Ramos (cell line): Measurements from ENCODE around the gene THTPA.
"Not testable (repeated sequence)": the region's sequence is repeated elsewhere in the genome, so short reads cannot be mapped to it uniquely, and the experiment has no call there.

Experiments
- in situ Hi-C: fragments of 300-500 bp; cut with MboI; formaldehyde crosslinking; loops from one replicate; pipeline ENCODE4 v1.14.3; 2022; ENCODE audit warnings: low sequenced_read_pairs; ENCODE audit not compliant: unreplicated experiment

The THTPA gene

DNA sequence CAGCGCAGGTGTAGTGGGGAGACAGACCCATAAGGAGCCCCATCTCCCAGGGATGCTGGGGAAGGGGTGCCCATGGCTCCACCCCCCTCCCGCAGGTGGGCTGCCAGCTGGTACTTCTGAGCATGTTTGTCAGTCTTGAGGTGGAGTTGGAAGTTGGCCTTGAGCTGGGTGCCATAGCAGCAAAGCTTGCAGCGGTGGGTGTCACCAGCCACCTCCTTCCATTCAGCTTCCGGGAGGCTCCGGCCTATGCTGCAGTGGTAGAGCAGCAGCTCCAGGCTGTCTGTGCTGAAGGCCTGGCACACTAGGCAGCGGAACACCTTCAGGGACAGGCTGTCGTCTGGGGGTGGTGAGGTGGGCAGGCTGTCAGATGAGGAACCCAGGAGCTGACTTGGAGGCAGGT, 23.4 kb upstream of the THTPA start:
- in situ Hi-C loops = no loop called here

DNA sequence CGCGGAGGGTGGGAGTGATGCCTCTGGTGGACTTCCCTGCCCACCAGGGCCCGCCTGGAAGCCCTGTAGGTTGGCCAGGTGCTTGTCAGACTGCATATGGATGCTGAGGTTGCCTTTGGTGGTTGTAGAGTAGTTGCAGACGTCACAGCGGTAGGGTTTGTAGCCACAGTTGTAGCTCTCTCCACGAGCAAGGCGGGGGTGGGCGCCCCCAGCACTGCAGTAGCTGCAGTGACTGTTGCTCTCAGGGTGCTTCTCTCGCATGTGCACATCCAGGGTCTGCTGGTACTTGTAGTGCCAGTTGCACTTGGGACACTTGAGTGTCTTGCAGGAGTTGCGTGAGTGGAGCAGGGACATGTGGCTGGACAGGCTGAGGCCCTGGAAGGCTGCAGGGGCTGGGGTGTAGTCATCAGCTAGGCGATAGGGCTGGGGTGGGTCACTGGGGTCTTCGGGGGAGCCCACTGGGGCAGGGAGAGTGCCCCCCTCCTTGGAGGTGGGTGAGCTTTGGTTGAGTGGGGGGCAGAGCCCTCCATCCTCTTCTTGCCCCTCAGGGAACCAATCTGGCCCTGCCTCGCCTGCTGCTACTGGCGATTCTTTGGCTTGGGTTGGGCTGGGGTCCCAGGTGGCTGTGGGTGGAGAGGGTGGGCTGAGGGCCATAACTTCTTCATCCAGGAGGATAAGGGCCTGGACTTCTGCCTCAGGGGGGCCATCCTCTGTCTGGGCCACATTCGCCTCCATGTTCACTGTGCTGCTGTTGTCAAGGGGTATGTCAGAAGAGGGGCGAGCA, 22.2 kb upstream of the THTPA start:
- in situ Hi-C loops = no loop called here

DNA sequence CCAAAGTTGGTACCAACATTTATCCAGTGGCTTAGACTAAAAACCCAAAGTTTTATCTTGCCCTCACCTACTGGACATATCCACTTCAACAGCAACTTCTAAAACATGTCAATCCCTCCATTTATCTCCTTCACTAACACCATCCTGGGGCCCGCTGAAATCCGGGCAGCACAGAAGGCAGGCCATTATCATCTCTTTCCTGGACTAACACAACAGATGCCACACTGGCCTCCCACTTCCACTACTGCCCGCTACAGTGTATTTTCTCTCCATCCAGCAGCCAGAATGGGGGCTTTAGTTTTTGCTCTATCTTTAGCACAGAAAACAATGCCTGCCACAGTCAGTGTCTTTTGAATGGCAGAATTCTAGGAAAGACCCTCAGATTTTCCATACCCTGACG, 20.1 kb upstream of the THTPA start:
- in situ Hi-C loops = no loop called here

GRCh38 chr14:23536494-23536893, 19.6 kb upstream of the THTPA start:
- in situ Hi-C loops = no loop called here

- in situ Hi-C loops = not testable (repeated sequence)
Observed at GRCh38 chr14:23536906-23537305, 19.2 kb upstream of the THTPA start.

GRCh38 chr14:23537351-23538049, 18.6 kb upstream of the THTPA start:
- in situ Hi-C loops = no loop called here

DNA sequence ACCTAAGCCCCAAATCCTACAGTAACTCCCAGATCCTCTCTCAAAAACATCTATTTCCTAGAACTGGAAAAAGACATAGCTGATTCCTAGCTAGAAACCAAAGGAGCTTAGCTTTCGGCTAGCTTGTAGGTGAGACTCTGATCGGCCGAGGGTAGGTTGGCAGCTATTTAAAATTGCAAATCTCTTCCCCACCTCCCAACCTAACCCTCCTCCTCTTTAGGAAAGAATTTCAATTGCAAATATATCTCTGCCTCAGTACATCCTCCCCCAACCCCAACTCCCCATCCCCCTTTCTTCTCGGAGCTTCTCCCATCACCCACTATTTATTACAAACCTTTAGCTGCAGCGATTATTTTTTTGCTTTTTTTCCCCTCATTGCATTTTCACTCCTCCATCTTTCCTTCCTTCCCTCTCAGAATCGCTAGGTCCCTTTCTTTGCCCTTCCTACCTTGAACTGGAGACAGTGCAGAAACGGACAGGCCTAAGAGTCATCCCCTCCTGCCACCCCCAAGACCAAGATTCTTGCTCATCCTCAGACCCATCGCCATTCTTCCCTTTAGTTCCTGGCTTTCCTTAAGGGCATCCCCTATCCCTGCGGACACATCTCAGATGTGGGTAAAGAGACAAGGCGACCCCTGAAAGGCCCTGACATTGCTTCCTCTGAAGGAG, 17.9 kb upstream of the THTPA start:
- in situ Hi-C loops = no loop called here

- in situ Hi-C loops = no loop called here
Observed at GRCh38 chr14:23538785-23539184, 17.3 kb upstream of the THTPA start.

GRCh38 chr14:23539248-23540140, 16.6 kb upstream of the THTPA start:
- in situ Hi-C loops = no loop called here

DNA sequence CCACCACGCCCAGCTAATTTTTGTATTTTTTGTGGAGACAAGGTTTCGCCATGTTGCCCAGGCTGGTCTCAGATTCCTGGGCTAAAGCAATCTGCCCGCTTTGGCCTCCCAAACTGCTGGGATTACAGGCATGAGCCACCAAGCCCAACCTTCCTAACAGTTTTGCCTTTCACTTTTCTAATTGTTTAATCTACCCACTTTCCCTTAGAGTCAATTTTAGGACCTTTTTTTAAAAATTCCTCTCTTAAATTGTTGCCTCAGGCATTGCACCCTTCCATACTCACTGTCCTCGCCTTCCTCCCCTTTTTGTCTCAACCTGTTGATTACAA, 16.0 kb upstream of the THTPA start:
- in situ Hi-C loops = no loop called here

DNA sequence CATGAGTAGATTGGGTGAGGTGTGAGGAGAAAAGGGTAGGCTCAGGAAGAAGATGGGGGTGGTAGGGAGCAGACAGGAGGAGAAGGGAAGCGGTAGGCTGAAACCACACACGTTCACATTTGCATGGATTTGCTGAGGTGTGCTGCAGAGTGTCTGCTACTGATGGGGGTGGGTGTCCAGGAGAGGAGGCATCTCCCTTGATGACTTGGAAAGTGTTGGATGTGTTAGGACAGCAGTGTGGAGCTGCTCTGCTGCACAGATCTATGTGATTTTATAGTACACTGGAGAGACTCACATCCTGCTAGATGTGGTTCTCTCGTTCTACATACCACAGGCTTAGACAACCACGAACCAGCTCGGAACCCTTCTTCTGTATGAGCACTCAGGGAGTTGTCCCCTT, 13.8 kb upstream of the THTPA start:
- in situ Hi-C loops = no loop called here

DNA sequence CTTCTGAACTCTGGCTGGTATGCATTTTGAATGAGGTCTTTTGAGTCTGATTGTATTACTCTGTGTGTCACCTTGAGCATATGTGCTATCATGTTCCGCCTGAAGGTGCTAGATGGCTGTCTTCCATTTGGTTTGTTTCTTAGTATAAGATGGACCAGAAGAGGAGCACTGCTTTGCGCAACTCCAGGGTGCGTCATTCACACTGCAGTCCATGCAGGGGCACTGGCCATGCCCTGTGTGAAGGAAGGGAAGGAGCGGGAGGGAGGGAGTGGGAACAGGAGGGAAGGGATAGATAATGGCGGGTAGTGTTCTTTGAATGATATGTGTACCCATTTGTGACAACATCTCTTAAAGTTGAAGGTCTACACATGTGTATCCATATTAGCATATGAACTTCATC, 12.7 kb upstream of the THTPA start:
- in situ Hi-C loops = no loop called here

- in situ Hi-C loops = no loop called here
Observed at GRCh38 chr14:23544511-23545447, 11.3 kb upstream of the THTPA start.

DNA sequence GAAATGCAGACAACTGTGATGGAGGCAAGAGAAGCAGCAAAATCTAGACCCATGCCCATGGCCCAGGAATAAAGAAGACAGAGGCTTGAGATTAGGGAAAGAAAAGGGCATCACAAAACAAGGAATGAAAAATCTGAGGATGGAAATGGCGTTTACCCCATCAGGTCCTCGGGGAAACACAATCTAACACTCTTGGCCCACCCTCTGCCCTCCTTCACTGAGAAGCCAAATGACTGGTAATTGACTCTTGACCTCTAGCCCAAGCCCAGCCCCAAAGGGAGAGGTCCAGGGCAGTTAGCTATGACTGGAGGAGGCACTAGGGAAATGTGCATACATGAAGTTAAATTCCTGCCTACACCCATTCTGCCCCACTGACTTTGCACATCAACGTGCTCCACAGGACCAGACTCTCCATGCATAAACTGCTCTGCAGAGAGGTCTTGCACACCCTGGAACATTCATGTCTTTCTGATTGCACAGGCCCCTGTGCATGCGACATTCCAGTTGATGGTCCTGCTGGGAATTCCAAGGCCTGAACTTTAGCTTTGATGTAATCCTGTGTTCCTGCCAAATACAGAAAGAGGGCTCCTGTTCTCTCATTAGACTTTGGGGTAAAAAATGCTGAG, 10.2 kb upstream of the THTPA start:
- in situ Hi-C loops = no loop called here

GRCh38 chr14:23546450-23547035, 9.5 kb upstream of the THTPA start:
- in situ Hi-C loops = no loop called here

DNA sequence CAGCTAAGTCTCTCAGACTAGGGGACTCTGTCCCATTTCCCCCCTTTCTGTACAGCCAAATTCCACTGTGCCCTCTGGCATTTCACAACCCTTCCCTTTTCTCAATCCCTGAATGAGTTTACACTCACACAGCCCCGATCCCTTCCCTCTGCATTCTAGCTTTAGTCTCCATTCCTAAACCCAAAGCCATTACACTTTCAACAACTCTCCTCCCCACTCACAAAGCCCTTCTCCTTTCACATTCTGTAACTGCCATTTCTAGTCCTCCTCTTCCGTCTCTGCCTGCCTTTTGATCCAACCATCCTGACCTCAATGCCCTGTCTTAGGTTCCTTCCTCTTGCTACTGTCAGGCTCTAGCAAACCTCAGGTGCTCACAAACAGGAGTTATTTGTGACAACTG, 8.1 kb upstream of the THTPA start:
- in situ Hi-C loops = no loop called here

GRCh38 chr14:23548351-23549318, 7.4 kb upstream of the THTPA start:
- in situ Hi-C loops = no loop called here
